Kidney epithelial cell (primary cell): ENCODE data around the gene SMS. TPM values are rescaled to one million over a fixed set of nuclear protein-coding genes. Genes with fewer than 3 reads are reported as not detected.

Source experiments
- DNase-seq: peaks from one replicate; pipeline ENCODE4 v3.0.0-alpha.2; 2010; ENCODE audit warnings: low read depth
- H3K27me3 ChIP-seq: 2 replicates; pipeline ENCODE4 v1.6.0; 2011; ENCODE audit warnings: low read length; ENCODE audit not compliant: control insufficient read depth, insufficient read depth
- H3K36me3 ChIP-seq: 2 replicates; pipeline ENCODE4 v1.5.1; 2011; ENCODE audit warnings: low read length; ENCODE audit not compliant: control insufficient read depth, insufficient read depth
- H3K4me3 ChIP-seq: 2 replicates; pipeline ENCODE4 v1.5.1; 2011; ENCODE audit warnings: low read depth, mild to moderate bottlenecking, control low read depth, low read length
- total RNA-seq: library from RNA; depleted of rRNA; stranded (reverse); fragments of >200 nt; gene quantifications from 2 replicates; pipeline ENCODE4 v1.2.3, GENCODE V29; 2015
- TF ChIP-seq, protein P1 (sequence below): IDR thresholded peaks from 2 replicates; pipeline ENCODE4 v1.5.1; 2011; ENCODE audit warnings: mild to moderate bottlenecking, moderate library complexity, low read length, control low read depth, inconsistent platforms; ENCODE audit not compliant: insufficient read depth, poor library complexity, severe bottlenecking

Gene SMS
- total RNA-seq, 1 donor from 2014 or later = 142 TPM

DNA sequence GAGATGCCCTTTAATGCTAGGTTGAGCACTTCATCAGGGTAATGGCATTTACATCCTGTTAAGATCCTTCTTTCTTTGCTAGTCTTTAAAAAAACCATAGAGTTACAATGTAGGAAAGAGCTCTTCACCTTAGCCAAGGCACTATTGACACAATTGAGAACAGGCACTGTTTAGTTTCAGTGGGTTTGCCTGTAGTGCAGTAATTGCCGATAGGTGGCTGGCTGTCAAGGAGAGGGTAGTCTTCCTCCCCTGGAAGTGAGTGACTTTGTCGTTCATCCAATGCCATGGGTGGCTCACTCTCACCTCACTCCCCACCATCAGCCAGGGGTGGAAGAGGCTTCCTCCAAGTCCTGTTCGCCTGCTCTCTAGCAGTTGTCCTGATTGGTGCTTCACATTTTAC, 34.7 kb downstream of the SMS start:
- Histone ChIP-seq H3K36me3 (no peaks in the 10 kb centered on the region), H3K4me3 (no peak overlapping the region), H3K27me3 (no peaks in the 10 kb centered on the region)
- TF ChIP-seq, protein P1, sequence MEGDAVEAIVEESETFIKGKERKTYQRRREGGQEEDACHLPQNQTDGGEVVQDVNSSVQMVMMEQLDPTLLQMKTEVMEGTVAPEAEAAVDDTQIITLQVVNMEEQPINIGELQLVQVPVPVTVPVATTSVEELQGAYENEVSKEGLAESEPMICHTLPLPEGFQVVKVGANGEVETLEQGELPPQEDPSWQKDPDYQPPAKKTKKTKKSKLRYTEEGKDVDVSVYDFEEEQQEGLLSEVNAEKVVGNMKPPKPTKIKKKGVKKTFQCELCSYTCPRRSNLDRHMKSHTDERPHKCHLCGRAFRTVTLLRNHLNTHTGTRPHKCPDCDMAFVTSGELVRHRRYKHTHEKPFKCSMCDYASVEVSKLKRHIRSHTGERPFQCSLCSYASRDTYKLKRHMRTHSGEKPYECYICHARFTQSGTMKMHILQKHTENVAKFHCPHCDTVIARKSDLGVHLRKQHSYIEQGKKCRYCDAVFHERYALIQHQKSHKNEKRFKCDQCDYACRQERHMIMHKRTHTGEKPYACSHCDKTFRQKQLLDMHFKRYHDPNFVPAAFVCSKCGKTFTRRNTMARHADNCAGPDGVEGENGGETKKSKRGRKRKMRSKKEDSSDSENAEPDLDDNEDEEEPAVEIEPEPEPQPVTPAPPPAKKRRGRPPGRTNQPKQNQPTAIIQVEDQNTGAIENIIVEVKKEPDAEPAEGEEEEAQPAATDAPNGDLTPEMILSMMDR = no peak
- DNase-seq = no peak

GRCh38 chrX:21975812-21976211, 35.3 kb downstream of the SMS start:
- no peak for DNase-seq

DNA sequence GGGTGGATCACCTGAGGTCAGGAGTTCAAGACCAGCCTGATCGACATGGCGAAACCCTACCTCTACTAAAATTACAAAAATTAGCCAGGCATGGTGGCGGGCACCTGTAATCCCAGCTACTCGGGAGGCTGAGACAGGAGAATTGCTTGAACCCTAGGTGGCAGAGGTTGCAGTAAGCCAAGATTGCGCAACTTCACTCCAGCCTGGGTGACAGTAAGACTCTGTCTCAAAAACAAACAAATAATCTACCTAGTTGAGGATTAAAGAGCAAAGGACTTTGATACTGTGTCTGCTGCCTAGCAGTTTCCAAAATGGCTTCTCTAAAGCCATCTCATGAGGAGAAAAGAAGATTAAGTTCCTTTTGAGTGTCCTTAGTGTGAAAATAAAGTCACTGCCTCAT, 37.8 kb downstream of the SMS start:
- Histone ChIP-seq H3K4me3 (no peak overlapping the region), H3K27me3 (no peaks in the 10 kb centered on the region), H3K36me3 (no peaks in the 10 kb centered on the region)
- TF ChIP-seq, protein P1 = no peak
- no peak for DNase-seq

More at GRCh38 chrX:21975812-21976211, 35.3 kb downstream of the SMS start:
- H3K4me3 ChIP-seq = no peak overlapping the region
- no peaks in the 10 kb centered on the region for H3K36me3 ChIP-seq
- H3K27me3 ChIP-seq = no peaks in the 10 kb centered on the region
- TF ChIP-seq, protein P1 = no peak

- Histone ChIP-seq H3K27me3 (no peaks in the 10 kb centered on the region), H3K36me3 (no peaks in the 10 kb centered on the region), H3K4me3 (no peak overlapping the region)
- TF ChIP-seq, protein P1 = no peak
- no peak for DNase-seq
Measured at GRCh38 chrX:21982311-21982710, 41.8 kb downstream of the SMS start.

GRCh38 chrX:21985332-21985777, 44.8 kb downstream of the SMS start:
- DNase-seq = no peak
- TF ChIP-seq, protein P1 = peak; percentile 85

DNA sequence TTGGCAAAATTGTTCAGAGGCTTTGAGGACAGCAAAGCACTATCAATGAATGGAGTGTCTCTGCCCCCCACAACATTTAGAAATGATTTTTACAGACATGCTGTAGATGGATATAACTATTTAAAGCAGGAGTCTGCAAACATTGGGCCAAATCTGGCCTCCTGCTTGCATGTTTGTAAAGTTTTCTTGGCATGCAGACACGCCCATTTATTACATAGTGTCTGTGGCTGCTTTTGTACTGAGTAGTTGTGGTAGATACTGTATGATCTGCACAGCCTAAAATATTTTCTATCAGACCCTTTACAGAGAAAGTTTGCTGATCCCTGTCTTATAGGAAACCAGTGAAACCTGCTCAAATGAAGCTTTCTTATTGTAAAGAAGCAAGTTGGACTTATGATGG, 46.1 kb downstream of the SMS start:
- DNase-seq = no peak
- Histone ChIP-seq H3K4me3 (no peak overlapping the region), H3K27me3 (no peaks in the 10 kb centered on the region), H3K36me3 (peaks cover 1% of the 10 kb centered on the region)
- TF ChIP-seq, protein P1 = no peak

More at GRCh38 chrX:21985332-21985777, 44.8 kb downstream of the SMS start:
- Histone ChIP-seq H3K27me3 (no peaks in the 10 kb centered on the region), H3K36me3 (peaks cover 1% of the 10 kb centered on the region), H3K4me3 (no peak overlapping the region)
